Neural cell (in vitro differentiated cells): ENCODE data around the gene INO80. TPM values are rescaled to one million over a fixed set of nuclear protein-coding genes. Genes with fewer than 3 reads are reported as not detected.

Experiments used
- H2AFZ ChIP-seq: fragments of 200-600, 300-800 bp; sonication (generic), shearing (Covaris generic); 2 replicates; pipeline ENCODE4 v1.6.0; 2014; ENCODE audit warnings: low read depth, mild to moderate bottlenecking, antibody characterized with exemption, low read length, moderate library complexity
- H3F3A ChIP-seq: fragments of 200-600 bp; shearing (Covaris generic); 2 replicates; pipeline ENCODE4 v1.6.1; 2016; ENCODE audit warnings: mild to moderate bottlenecking, moderate library complexity, mixed read lengths, antibody characterized with exemption, low read length; ENCODE audit not compliant: insufficient read depth, poor library complexity, severe bottlenecking
- H3K27ac ChIP-seq: fragments of 200-600, 300-800 bp; sonication (generic), shearing (Covaris generic); 2 replicates; pipeline ENCODE4 v1.5.1; 2014; ENCODE audit warnings: mild to moderate bottlenecking, low read length, moderate library complexity
- H3K27me3 ChIP-seq: fragments of 300-800, 200-600 bp; sonication (generic), shearing (Covaris generic); 2 replicates; pipeline ENCODE4 v1.6.0; 2014; ENCODE audit warnings: mild to moderate bottlenecking, low read depth, low read length, moderate library complexity; ENCODE audit not compliant: insufficient read depth
- H3K36me3 ChIP-seq: fragments of 300-800, 200-600 bp; sonication (generic), shearing (Covaris generic); 2 replicates; pipeline ENCODE4 v1.5.1; 2014; ENCODE audit warnings: mild to moderate bottlenecking, antibody characterized with exemption, low read length, moderate library complexity; ENCODE audit not compliant: insufficient read depth
- H3K4me2 ChIP-seq: fragments of 300-800, 200-600 bp; sonication (generic), shearing (Covaris generic); 2 replicates; pipeline ENCODE4 v1.6.0; 2014; ENCODE audit warnings: mild to moderate bottlenecking, low read length
- H3K4me3 ChIP-seq: fragments of 300-800, 200-600 bp; sonication (generic), shearing (Covaris generic); 2 replicates; pipeline ENCODE4 v1.5.1; 2014; ENCODE audit warnings: mild to moderate bottlenecking, low read length, moderate library complexity
- H3K79me2 ChIP-seq: fragments of 200-600 bp; shearing (Covaris generic); replicated peaks from 2 replicates; pipeline ENCODE4 v1.6.0; 2014; ENCODE audit warnings: mild to moderate bottlenecking, low read length, moderate library complexity; ENCODE audit not compliant: insufficient read depth
- H3K9ac ChIP-seq: fragments of 300-800, 200-600 bp; sonication (generic), shearing (Covaris generic); 2 replicates; pipeline ENCODE4 v1.6.1; 2016; ENCODE audit warnings: mild to moderate bottlenecking, low read length, mixed read lengths
- H3K9me2 ChIP-seq: fragments of 200-600 bp; shearing (Covaris generic); 2 replicates; pipeline ENCODE4 v1.6.1; 2016; ENCODE audit warnings: mild to moderate bottlenecking, low read length, mixed read lengths; ENCODE audit not compliant: insufficient read depth
- H3K9me3 ChIP-seq: fragments of 200-600, 300-800 bp; sonication (generic), shearing (Covaris generic); 2 replicates; pipeline ENCODE4 v1.6.1; 2016; ENCODE audit warnings: mild to moderate bottlenecking, mixed run types, low read length, moderate library complexity, mixed read lengths
- H4K20me1 ChIP-seq: fragments of 200-600 bp; shearing (Covaris generic); 2 replicates; pipeline ENCODE4 v1.6.1; 2016; ENCODE audit warnings: mild to moderate bottlenecking, mixed run types; ENCODE audit not compliant: insufficient read depth
- CTCF ChIP-seq: fragments of 450-650 bp; IDR thresholded peaks from 2 replicates; pipeline ENCODE4 v1.5.1; 2014; ENCODE audit warnings: antibody characterized with exemption, mild to moderate bottlenecking, moderate library complexity; ENCODE audit not compliant: poor library complexity, severe bottlenecking
- EP300 ChIP-seq: fragments of 450-650 bp; conservative IDR thresholded peaks from 2 replicates; pipeline ENCODE4 v1.6.1; 2014; ENCODE audit warnings: antibody characterized with exemption, mild to moderate bottlenecking, moderate library complexity; ENCODE audit not compliant: poor library complexity, severe bottlenecking
- EZH2 ChIP-seq: fragments of 200-600, 300-800 bp; shearing (Covaris generic), sonication (generic); IDR thresholded peaks from 2 replicates; pipeline ENCODE4 v1.6.1; 2014; ENCODE audit warnings: antibody characterized with exemption, low read length, borderline replicate concordance, mild to moderate bottlenecking; ENCODE audit not compliant: insufficient read depth, poor library complexity, severe bottlenecking
- MXI1 ChIP-seq: fragments of 450-650 bp; conservative IDR thresholded peaks from 2 replicates; pipeline ENCODE4 v1.6.1; 2014; ENCODE audit warnings: antibody characterized with exemption, mild to moderate bottlenecking; ENCODE audit not compliant: poor library complexity, severe bottlenecking
- POLR2AphosphoS5 ChIP-seq: IDR thresholded peaks from 2 replicates; pipeline ENCODE4 v1.6.1; 2012
- RAD21 ChIP-seq: fragments of 450-650 bp; conservative IDR thresholded peaks from 2 replicates; pipeline ENCODE4 v1.6.1; 2014; ENCODE audit warnings: antibody characterized with exemption, mild to moderate bottlenecking, moderate library complexity
- SMC3 ChIP-seq: fragments of 450-650 bp; conservative IDR thresholded peaks from 2 replicates; pipeline ENCODE4 v1.6.1; 2014; ENCODE audit warnings: antibody characterized with exemption, mild to moderate bottlenecking, moderate library complexity; ENCODE audit not compliant: poor library complexity
- TAF1 ChIP-seq: IDR thresholded peaks from 2 replicates; pipeline ENCODE4 v1.6.1; 2012; ENCODE audit warnings: low read depth
- polyA plus RNA-seq: library from polyadenylated mRNA; depleted of rRNA; stranded (reverse); fragments of >200 nt; gene quantifications from 2 replicates; pipeline ENCODE4 v1.2.3, GENCODE V29; 2014
- TF ChIP-seq, protein P1 (sequence below): IDR thresholded peaks from 2 replicates; pipeline ENCODE4 v1.6.1; 2012; ENCODE audit warnings: borderline replicate concordance

The INO80 gene
- polyA plus RNA-seq, 1 donor from 2014 or later, result 8.4 TPM

- H2AFZ ChIP-seq, result no peak overlapping the region
- no peaks in the 10 kb centered on the region for H3K9me2 ChIP-seq
- H3K27me3 ChIP-seq, result no peaks in the 10 kb centered on the region
- TF ChIP-seq SMC3, result no peak
- TF ChIP-seq RAD21, result no peak
- TF ChIP-seq MXI1, result no peak
- TF ChIP-seq CTCF, result no peak
- TF ChIP-seq, protein P1, sequence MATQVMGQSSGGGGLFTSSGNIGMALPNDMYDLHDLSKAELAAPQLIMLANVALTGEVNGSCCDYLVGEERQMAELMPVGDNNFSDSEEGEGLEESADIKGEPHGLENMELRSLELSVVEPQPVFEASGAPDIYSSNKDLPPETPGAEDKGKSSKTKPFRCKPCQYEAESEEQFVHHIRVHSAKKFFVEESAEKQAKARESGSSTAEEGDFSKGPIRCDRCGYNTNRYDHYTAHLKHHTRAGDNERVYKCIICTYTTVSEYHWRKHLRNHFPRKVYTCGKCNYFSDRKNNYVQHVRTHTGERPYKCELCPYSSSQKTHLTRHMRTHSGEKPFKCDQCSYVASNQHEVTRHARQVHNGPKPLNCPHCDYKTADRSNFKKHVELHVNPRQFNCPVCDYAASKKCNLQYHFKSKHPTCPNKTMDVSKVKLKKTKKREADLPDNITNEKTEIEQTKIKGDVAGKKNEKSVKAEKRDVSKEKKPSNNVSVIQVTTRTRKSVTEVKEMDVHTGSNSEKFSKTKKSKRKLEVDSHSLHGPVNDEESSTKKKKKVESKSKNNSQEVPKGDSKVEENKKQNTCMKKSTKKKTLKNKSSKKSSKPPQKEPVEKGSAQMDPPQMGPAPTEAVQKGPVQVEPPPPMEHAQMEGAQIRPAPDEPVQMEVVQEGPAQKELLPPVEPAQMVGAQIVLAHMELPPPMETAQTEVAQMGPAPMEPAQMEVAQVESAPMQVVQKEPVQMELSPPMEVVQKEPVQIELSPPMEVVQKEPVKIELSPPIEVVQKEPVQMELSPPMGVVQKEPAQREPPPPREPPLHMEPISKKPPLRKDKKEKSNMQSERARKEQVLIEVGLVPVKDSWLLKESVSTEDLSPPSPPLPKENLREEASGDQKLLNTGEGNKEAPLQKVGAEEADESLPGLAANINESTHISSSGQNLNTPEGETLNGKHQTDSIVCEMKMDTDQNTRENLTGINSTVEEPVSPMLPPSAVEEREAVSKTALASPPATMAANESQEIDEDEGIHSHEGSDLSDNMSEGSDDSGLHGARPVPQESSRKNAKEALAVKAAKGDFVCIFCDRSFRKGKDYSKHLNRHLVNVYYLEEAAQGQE, result no peak
- TF ChIP-seq TAF1, result no peak
- no peak for TF ChIP-seq EP300
- no peak for TF ChIP-seq POLR2AphosphoS5
- TF ChIP-seq EZH2, result no peak
- no peak overlapping the region for H3K27ac ChIP-seq
- H3K79me2 ChIP-seq, result peaks cover 11% of the 10 kb centered on the region
- no peaks in the 10 kb centered on the region for H3K9me3 ChIP-seq
- H3K4me2 ChIP-seq, result no peak overlapping the region
- H3K36me3 ChIP-seq, result no peaks in the 10 kb centered on the region
- H3K9ac ChIP-seq, result no peak overlapping the region
- no peak overlapping the region for H3K4me3 ChIP-seq
- no peaks in the 10 kb centered on the region for H3F3A ChIP-seq
- no peaks in the 10 kb centered on the region for H4K20me1 ChIP-seq
These were observed 11.8 kb downstream of the INO80 start for GRCh38 chr15:41104234-41104633.

GRCh38 chr15:41102854-41103253 lies 13.2 kb downstream of the INO80 start:
- H3K9me3 ChIP-seq, result no peaks in the 10 kb centered on the region
- no peak overlapping the region for H3K27ac ChIP-seq
- H3K27me3 ChIP-seq, result no peaks in the 10 kb centered on the region
- H3F3A ChIP-seq, result no peaks in the 10 kb centered on the region
- H3K36me3 ChIP-seq, result no peaks in the 10 kb centered on the region
- H3K4me2 ChIP-seq, result no peak overlapping the region
- TF ChIP-seq MXI1 (no peak), POLR2AphosphoS5 (no peak), CTCF (no peak), RAD21 (no peak)
- H4K20me1 ChIP-seq, result no peaks in the 10 kb centered on the region
- no peak overlapping the region for H2AFZ ChIP-seq
- peaks cover 11% of the 10 kb centered on the region for H3K79me2 ChIP-seq
- H3K4me3 ChIP-seq, result no peak overlapping the region
- H3K9me2 ChIP-seq, result no peaks in the 10 kb centered on the region
- no peak overlapping the region for H3K9ac ChIP-seq
